OCI-LY3 (cell line): ENCODE data around the gene FSTL4.

Experiments
- EZH2phosphoT487 ChIP-seq: fragments of 200-600 bp; shearing (Covaris generic); IDR thresholded peaks from 2 replicates; pipeline ENCODE4 v1.6.1; 2018; ENCODE audit warnings: antibody characterized with exemption, mixed run types, low read depth
- TF ChIP-seq, protein P1 (sequence below): fragments of 200-600, 300-600 bp; sonication (generic); IDR thresholded peaks from 2 replicates; pipeline ENCODE4 v1.5.1; 2014; ENCODE audit warnings: antibody characterized with exemption, low read length, low read depth

DNA sequence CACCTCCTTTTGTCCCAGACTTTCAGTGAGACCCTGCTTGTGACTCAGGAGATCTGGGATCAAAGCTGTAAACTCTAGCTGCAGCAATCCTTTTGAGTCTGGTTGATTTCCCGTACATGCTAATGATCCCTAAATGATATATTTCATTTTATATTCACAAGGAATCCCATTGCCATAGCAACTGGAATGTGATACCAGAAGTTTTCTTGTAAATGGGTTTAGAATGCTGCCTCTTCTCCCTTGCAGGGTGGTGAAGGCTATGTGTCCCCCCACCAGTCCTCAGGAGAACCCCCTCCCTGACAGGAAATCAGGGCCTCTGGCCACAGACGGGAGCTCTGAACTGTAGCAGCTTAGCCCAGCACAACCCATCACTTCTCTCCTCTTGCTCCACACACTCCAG is 215.0 kb downstream of the FSTL4 start:
- TF ChIP-seq, protein P1, sequence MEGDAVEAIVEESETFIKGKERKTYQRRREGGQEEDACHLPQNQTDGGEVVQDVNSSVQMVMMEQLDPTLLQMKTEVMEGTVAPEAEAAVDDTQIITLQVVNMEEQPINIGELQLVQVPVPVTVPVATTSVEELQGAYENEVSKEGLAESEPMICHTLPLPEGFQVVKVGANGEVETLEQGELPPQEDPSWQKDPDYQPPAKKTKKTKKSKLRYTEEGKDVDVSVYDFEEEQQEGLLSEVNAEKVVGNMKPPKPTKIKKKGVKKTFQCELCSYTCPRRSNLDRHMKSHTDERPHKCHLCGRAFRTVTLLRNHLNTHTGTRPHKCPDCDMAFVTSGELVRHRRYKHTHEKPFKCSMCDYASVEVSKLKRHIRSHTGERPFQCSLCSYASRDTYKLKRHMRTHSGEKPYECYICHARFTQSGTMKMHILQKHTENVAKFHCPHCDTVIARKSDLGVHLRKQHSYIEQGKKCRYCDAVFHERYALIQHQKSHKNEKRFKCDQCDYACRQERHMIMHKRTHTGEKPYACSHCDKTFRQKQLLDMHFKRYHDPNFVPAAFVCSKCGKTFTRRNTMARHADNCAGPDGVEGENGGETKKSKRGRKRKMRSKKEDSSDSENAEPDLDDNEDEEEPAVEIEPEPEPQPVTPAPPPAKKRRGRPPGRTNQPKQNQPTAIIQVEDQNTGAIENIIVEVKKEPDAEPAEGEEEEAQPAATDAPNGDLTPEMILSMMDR = no peak
- TF ChIP-seq EZH2phosphoT487 = no peak
